ENCODE measurements around the gene AP1S3. TPM values are rescaled to one million over a fixed set of nuclear protein-coding genes. Genes with fewer than 3 reads are reported as not detected.
"Not testable (repeated sequence)": the region's sequence is repeated elsewhere in the genome, so short reads cannot be mapped to it uniquely, and the experiment has no call there.

The AP1S3 gene
- polyA plus RNA-seq, 1 experiment, result 1.9 TPM

GRCh38 chr2:223789423-223789822 is 48.0 kb downstream of the AP1S3 start:
- no peak overlapping the region for H3K4me3 ChIP-seq (ENCODE audit: low read depth, low read length)
- H3K27me3 ChIP-seq (ENCODE audit: control insufficient read depth, insufficient read depth, low read length), result no peaks in the 10 kb centered on the region
- TF ChIP-seq, protein P1, sequence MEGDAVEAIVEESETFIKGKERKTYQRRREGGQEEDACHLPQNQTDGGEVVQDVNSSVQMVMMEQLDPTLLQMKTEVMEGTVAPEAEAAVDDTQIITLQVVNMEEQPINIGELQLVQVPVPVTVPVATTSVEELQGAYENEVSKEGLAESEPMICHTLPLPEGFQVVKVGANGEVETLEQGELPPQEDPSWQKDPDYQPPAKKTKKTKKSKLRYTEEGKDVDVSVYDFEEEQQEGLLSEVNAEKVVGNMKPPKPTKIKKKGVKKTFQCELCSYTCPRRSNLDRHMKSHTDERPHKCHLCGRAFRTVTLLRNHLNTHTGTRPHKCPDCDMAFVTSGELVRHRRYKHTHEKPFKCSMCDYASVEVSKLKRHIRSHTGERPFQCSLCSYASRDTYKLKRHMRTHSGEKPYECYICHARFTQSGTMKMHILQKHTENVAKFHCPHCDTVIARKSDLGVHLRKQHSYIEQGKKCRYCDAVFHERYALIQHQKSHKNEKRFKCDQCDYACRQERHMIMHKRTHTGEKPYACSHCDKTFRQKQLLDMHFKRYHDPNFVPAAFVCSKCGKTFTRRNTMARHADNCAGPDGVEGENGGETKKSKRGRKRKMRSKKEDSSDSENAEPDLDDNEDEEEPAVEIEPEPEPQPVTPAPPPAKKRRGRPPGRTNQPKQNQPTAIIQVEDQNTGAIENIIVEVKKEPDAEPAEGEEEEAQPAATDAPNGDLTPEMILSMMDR (IDR thresholded peaks at IDR 0.05; ENCODE audit: insufficient read depth, low read depth, low read length), result no peak
- no peak for DNase-seq (ENCODE audit: low read depth)
- H3K36me3 ChIP-seq (ENCODE audit: control insufficient read depth, insufficient read depth, low read length), result no peaks in the 10 kb centered on the region
- ChIA-PET CTCF (interaction anchor here (1.5 kb wide), 1 partner anchor 8 kb away, joined by 5 read pairs; no protein-coding TSS in a partner anchor), POLR2A (no interaction called here)

- Histone ChIP-seq H3K27me3 (ENCODE audit: control insufficient read depth, insufficient read depth, low read length) (no peaks in the 10 kb centered on the region), H3K36me3 (ENCODE audit: control insufficient read depth, insufficient read depth, low read length) (no peaks in the 10 kb centered on the region)
- CTCF ChIA-PET, result interaction anchor here (1.5 kb wide), 1 partner anchor 9 kb away, joined by 5 read pairs; no protein-coding TSS in a partner anchor
Measured at GRCh38 chr2:223788826-223789225, 48.6 kb downstream of the AP1S3 start.

GRCh38 chr2:223788106-223788505 is 49.3 kb downstream of the AP1S3 start:
- POLR2A ChIA-PET; H3K36me3 ChIP-seq (ENCODE audit: control insufficient read depth, insufficient read depth, low read length); H3K27me3 ChIP-seq (ENCODE audit: control insufficient read depth, insufficient read depth, low read length); DNase-seq (ENCODE audit: low read depth); H3K4me3 ChIP-seq (ENCODE audit: low read depth, low read length): not testable (repeated sequence)
- CTCF ChIA-PET, result interaction anchor here (0.6 to 1.5 kb wide), 2 partner anchors 9 to 10 kb away, joined by 3 to 5 read pairs; no protein-coding TSS in a partner anchor

More at GRCh38 chr2:223788826-223789225, 48.6 kb downstream of the AP1S3 start:
- TF ChIP-seq, protein P1 (IDR thresholded peaks at IDR 0.05; ENCODE audit: insufficient read depth, low read depth, low read length), result no peak
- no peak overlapping the region for H3K4me3 ChIP-seq (ENCODE audit: low read depth, low read length)
- POLR2A ChIA-PET, result interaction anchor here (0.5 kb wide), 1 partner anchor 30 kb away, joined by 3 read pairs; no protein-coding TSS in a partner anchor
- no peak for DNase-seq (ENCODE audit: low read depth)

- CTCF ChIA-PET, result interaction anchor here (1.0 kb wide), 1 partner anchor 11 kb away, joined by 3 read pairs; no protein-coding TSS in a partner anchor
- no peak overlapping the region for H3K4me3 ChIP-seq (ENCODE audit: low read depth, low read length)
- TF ChIP-seq, protein P1 (IDR thresholded peaks at IDR 0.05; ENCODE audit: insufficient read depth, low read depth, low read length), result no peak
- H3K27me3 ChIP-seq (ENCODE audit: control insufficient read depth, insufficient read depth, low read length), result no peaks in the 10 kb centered on the region
- no peak for DNase-seq (ENCODE audit: low read depth)
- no peaks in the 10 kb centered on the region for H3K36me3 ChIP-seq (ENCODE audit: control insufficient read depth, insufficient read depth, low read length)
- POLR2A ChIA-PET, result no interaction called here
Measured at GRCh38 chr2:223787358-223787757, 50.0 kb downstream of the AP1S3 start.

GRCh38 chr2:223786943-223787342 is 50.4 kb downstream of the AP1S3 start:
- CTCF ChIA-PET, result interaction anchor here (1.0 kb wide), 1 partner anchor 11 kb away, joined by 3 read pairs; no protein-coding TSS in a partner anchor
- TF ChIP-seq, protein P1 (IDR thresholded peaks at IDR 0.05; ENCODE audit: insufficient read depth, low read depth, low read length), result no peak
- Histone ChIP-seq H3K27me3 (ENCODE audit: control insufficient read depth, insufficient read depth, low read length) (no peaks in the 10 kb centered on the region), H3K36me3 (ENCODE audit: control insufficient read depth, insufficient read depth, low read length) (no peaks in the 10 kb centered on the region), H3K4me3 (ENCODE audit: low read depth, low read length) (no peak overlapping the region)
- POLR2A ChIA-PET, result no interaction called here
- DNase-seq (ENCODE audit: low read depth), result no peak

DNA sequence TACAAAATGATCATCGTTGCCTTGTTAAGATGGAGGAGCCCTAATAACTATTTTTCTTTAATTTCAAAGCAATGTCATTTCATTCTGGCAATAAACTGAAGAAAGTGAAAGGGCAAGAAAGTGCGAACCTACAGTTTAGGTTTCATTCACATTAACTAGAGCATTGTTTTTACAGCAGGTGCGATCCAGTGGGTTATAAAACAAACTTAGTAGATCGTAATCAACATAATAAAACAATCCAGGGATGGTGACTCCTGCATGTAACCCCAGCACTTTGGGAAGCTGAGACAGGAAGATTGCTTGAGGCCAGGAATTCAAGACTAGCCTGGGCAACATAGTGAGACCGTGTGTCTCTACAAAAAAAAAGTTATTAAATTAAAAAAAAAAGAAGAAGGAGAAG is 51.1 kb downstream of the AP1S3 start:
- ChIA-PET POLR2A (no interaction called here), CTCF (interaction anchor here (1.0 kb wide), 1 partner anchor 12 kb away, joined by 3 read pairs; no protein-coding TSS in a partner anchor)
- no peaks in the 10 kb centered on the region for H3K27me3 ChIP-seq (ENCODE audit: control insufficient read depth, insufficient read depth, low read length)
- no peak overlapping the region for H3K4me3 ChIP-seq (ENCODE audit: low read depth, low read length)
- H3K36me3 ChIP-seq (ENCODE audit: control insufficient read depth, insufficient read depth, low read length), result no peaks in the 10 kb centered on the region
- TF ChIP-seq, protein P1 (IDR thresholded peaks at IDR 0.05; ENCODE audit: insufficient read depth, low read depth, low read length), result no peak
- DNase-seq (ENCODE audit: low read depth), result no peak

Measured in BJ (cell line).